ENCODE data around the gene ARHGAP9.

The ARHGAP9 gene

DNA sequence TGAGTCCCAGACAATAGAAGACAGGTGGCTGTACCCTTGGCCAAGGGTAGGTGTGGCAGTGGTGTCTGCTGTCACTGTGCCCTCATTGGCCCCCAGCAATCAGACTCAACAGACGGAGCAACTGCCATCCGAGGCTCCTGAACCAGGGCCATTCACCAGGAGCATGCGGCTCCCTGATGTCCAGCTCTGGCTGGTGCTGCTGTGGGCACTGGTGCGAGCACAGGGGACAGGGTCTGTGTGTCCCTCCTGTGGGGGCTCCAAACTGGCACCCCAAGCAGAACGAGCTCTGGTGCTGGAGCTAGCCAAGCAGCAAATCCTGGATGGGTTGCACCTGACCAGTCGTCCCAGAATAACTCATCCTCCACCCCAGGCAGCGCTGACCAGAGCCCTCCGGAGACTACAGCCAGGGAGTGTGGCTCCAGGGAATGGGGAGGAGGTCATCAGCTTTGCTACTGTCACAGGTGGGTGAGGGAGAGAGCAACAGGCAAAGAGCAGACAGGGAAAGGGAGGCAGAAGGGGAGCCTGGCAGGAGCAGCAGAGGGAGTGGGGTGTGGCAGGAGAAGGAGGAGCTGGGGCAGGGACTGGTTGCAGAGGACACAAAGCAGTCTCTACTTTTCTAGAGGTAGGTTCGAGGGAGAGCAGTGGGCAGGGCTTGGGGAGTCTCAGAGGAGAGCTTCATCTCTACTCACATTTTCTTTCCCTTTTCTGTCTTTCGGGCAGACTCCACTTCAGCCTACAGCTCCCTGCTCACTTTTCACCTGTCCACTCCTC lies 24.1 kb downstream of the ARHGAP9 start:
- H3K9me3 ChIP-seq (ENCODE audit: control insufficient read depth, low read length) = no peaks in the 10 kb centered on the region
- peaks cover 40% of the 10 kb centered on the region for H3K4me1 ChIP-seq (ENCODE audit: control insufficient read depth, insufficient read depth, low read length, poor library complexity, severe bottlenecking)
- WGBS, 2 experiments (ENCODE audit: insufficient coverage in 2 of 2) = 66 to 83% methylated on average over 6 of the region's 10 CpGs
- H3K4me3 ChIP-seq (ENCODE audit: extremely low read depth, insufficient read depth, low read length, poor library complexity, severe bottlenecking) = no peak overlapping the region
- H3K27ac ChIP-seq (ENCODE audit: low read depth, low read length, severe bottlenecking) = no peak overlapping the region
- H3K36me3 ChIP-seq (ENCODE audit: control insufficient read depth, insufficient read depth, low read length) = no peaks in the 10 kb centered on the region

DNA sequence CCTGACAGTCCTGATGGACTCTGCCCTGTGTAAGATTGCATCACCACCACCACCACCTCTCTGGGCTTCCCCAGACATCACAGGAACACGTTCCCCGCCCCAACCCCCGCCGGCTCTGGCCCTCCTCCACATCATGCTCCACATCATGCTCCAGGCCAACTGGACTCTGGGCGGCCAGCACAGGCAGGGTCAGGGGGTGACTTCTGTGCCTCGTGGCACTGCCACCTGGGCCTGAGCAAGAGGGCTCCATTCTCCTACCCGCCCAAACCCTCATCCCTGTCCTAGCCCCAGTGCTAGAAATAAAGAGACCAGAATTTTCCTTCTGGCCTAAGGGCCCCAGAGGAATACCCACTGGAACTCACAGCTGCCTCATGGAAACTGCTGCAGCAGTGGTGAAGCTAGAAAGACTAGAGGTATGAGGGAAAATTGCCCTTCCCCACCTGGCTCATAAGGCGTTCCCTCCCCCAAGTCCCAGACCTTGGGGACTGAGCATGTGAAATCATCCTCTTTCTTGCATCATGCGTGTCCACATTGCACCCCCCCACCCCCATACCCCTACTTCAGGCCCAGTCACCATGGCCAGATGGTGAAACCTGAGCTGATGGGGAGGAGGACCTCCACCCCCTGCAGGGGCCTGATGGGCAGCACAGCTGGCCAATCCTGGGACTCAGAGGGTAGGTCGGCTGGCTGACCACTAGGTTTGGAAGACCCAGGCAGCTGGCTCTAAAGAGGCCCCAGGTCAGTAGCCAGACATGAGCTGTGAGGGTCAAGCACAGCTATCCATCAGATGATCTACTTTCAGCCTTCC lies 24.9 kb downstream of the ARHGAP9 start, which contains the start of gene INHBE:
Gene INHBE, plus strand, starts transcription at position 742 of the 808 bp plus-strand sequence. CDS start 230 bp downstream, outside the sequence.
- Histone ChIP-seq H3K4me1 (ENCODE audit: control insufficient read depth, insufficient read depth, low read length, poor library complexity, severe bottlenecking) (peaks cover 34% of the 10 kb centered on the region), H3K27ac (ENCODE audit: low read depth, low read length, severe bottlenecking) (peak within 1 kb of the TSS; percentile 80), H3K9me3 (ENCODE audit: control insufficient read depth, low read length) (no peaks in the 10 kb centered on the region), H3K4me3 (ENCODE audit: extremely low read depth, insufficient read depth, low read length, poor library complexity, severe bottlenecking) (no peak within 1 kb of the TSS), H3K36me3 (ENCODE audit: control insufficient read depth, insufficient read depth, low read length) (no peaks in the 10 kb centered on the region)
- WGBS, 2 experiments (ENCODE audit: insufficient coverage in 2 of 2) = 67 to 82% methylated on average over 4 to 9 of the region's 10 CpGs

DNA sequence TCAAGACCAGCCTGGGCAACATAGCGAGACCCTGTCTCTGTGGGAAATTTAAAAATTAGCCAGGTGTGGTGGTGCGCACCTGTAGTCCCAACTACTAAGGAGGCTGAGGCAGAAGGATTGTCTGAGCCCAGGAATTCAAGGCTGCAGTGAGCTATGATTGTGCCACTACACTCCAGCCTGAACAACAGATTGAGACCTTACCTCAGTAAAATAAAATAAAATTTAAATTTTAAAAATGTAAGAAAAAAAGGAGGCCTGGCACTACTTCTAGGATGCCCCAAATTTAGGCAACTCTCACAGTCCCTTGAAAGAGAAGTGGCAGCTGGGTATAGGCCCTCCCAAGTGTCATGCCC lies 25.5 kb downstream of the ARHGAP9 start:
- Histone ChIP-seq H3K4me3 (ENCODE audit: extremely low read depth, insufficient read depth, low read length, poor library complexity, severe bottlenecking) (no peak overlapping the region), H3K27ac (ENCODE audit: low read depth, low read length, severe bottlenecking) (no peak overlapping the region), H3K36me3 (ENCODE audit: control insufficient read depth, insufficient read depth, low read length) (no peaks in the 10 kb centered on the region), H3K9me3 (ENCODE audit: control insufficient read depth, low read length) (no peaks in the 10 kb centered on the region), H3K4me1 (ENCODE audit: control insufficient read depth, insufficient read depth, low read length, poor library complexity, severe bottlenecking) (peaks cover 34% of the 10 kb centered on the region)
- 82 to 100% methylated on average over 2 of the region's 2 CpGs for WGBS, 2 experiments (ENCODE audit: insufficient coverage in 2 of 2)

DNA sequence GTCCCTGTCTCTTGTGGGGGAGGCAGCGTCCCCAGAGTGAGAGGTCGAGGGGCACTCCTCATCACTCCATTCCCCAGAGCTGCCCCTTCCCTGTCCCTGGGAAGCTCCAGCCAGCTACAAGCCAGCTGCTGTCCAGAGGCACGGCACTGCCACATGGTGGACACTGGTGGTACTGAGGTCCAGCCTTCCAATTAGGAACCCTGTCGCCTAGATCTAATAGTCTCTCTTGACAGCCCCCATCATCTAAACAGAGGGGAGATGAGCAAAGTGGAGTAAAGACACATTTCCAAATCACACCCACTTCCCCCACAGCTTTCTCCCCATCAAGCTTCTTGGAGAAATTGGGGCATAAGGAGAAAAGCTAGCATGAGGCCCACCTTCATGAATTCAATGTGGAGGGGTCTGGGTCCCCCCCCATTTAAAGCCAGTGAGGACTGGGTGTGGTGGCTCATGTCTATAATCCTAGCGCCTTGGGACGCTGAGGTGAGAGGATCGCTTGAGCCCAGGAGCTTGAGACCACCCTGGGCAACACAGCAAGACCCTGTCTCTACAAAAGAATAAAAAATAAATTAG lies 26.6 kb downstream of the ARHGAP9 start:
- Histone ChIP-seq H3K27ac (ENCODE audit: low read depth, low read length, severe bottlenecking) (peak overlapping the region; percentile 77), H3K9me3 (ENCODE audit: control insufficient read depth, low read length) (no peaks in the 10 kb centered on the region), H3K4me3 (ENCODE audit: extremely low read depth, insufficient read depth, low read length, poor library complexity, severe bottlenecking) (no peak overlapping the region), H3K36me3 (ENCODE audit: control insufficient read depth, insufficient read depth, low read length) (no peaks in the 10 kb centered on the region), H3K4me1 (ENCODE audit: control insufficient read depth, insufficient read depth, low read length, poor library complexity, severe bottlenecking) (peaks cover 28% of the 10 kb centered on the region)
- WGBS, 2 experiments (ENCODE audit: insufficient coverage in 2 of 2) = 30 to 49% methylated on average over 2 to 3 of the region's 7 CpGs

DNA sequence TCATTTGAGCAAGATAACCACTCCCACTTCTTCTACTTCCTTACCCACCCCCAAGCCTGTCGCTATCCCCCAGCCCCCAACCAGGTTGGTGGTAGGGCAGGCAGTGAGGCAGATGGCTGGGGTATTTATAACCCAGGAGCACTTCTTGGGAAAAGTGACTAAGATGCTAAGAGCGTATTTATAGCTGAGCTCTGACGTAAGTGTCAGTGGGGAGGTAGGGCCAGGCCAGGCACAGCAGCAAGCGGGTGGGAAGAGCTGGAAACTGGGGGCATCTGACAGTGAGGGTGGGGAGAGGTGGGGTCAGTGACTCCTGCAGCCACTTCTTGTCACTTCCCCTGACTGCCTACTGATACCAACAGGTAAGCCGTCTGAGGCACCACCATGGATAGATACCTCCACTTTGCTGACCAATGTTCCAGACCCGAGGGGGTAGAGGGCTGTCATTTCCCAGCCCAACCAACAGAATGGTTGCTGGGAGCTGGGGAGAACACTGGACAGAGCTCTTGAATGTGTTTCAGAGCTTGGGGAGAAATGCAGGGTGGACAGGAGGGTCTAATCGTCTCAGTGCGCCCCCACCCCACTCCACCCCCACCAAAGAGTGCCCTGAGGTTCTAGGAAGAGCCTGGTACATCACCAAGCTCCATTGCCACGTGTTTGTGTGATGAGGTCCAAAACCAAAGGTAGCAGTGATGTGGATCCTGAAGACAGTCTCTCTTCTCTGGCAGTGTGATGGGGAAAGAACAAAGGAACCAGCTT lies 27.3 kb downstream of the ARHGAP9 start:
- H3K36me3 ChIP-seq (ENCODE audit: control insufficient read depth, insufficient read depth, low read length) = no peaks in the 10 kb centered on the region
- WGBS, 2 experiments (ENCODE audit: insufficient coverage in 2 of 2) = 46 to 62% methylated on average over 4 to 6 of the region's 9 CpGs
- no peak overlapping the region for H3K4me3 ChIP-seq (ENCODE audit: extremely low read depth, insufficient read depth, low read length, poor library complexity, severe bottlenecking)
- peak overlapping the region; percentile 77 for H3K27ac ChIP-seq (ENCODE audit: low read depth, low read length, severe bottlenecking)
- peaks cover 28% of the 10 kb centered on the region for H3K4me1 ChIP-seq (ENCODE audit: control insufficient read depth, insufficient read depth, low read length, poor library complexity, severe bottlenecking)
- no peaks in the 10 kb centered on the region for H3K9me3 ChIP-seq (ENCODE audit: control insufficient read depth, low read length)

DNA sequence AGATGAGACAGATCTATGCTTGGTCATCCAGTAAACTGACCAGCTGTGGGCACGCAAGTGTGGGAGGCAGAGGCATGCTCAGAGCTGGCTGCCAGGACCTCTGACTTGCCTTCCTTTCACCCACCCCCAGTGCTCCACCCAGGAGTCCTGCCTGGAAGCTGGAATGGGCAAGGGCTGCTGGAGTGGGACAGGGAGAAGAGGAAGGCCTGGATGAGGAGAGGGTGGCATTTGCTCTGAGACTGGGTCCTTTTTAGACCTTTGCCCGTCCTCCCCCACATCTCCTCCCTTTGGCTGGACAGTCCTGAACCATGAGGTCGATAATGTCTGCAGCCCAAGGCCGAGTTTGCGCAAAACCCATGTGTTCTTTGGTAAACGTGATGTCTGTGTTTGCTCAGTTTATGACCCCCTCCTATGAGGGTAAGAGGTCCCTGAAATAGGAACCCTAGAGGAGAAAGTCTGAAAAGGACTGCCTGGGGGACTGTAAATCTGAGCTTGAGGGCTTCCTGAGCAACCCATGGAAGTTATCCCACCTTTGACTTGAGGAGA lies 28.4 kb downstream of the ARHGAP9 start:
- Histone ChIP-seq H3K27ac (ENCODE audit: low read depth, low read length, severe bottlenecking) (no peak overlapping the region), H3K36me3 (ENCODE audit: control insufficient read depth, insufficient read depth, low read length) (no peaks in the 10 kb centered on the region), H3K4me3 (ENCODE audit: extremely low read depth, insufficient read depth, low read length, poor library complexity, severe bottlenecking) (no peak overlapping the region), H3K9me3 (ENCODE audit: control insufficient read depth, low read length) (no peaks in the 10 kb centered on the region), H3K4me1 (ENCODE audit: control insufficient read depth, insufficient read depth, low read length, poor library complexity, severe bottlenecking) (peaks cover 28% of the 10 kb centered on the region)
- whole genome bisulfite sequencing, 2 experiments (ENCODE audit: insufficient coverage in 2 of 2) = 85 to 88% methylated on average over 4 of the region's 6 CpGs

DNA sequence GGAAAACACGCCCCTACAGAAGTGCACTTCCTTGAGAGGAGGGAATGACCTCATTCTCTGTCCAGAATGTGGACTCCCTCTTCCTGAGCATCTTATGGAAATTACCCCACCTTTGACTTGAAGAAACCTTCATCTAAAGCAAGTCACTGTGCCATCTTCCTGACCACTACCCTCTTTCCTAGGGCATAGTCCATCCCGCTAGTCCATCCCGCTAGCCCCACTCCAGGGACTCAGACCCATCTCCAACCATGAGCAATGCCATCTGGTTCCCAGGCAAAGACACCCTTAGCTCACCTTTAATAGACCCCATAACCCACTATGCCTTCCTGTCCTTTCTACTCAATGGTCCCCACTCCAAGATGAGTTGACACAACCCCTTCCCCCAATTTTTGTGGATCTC lies 29.6 kb downstream of the ARHGAP9 start:
- WGBS, 2 experiments (ENCODE audit: insufficient coverage in 2 of 2) = 94 to 100% methylated on average over 3 of the region's 3 CpGs
- no peaks in the 10 kb centered on the region for H3K36me3 ChIP-seq (ENCODE audit: control insufficient read depth, insufficient read depth, low read length)
- no peak overlapping the region for H3K27ac ChIP-seq (ENCODE audit: low read depth, low read length, severe bottlenecking)
- H3K9me3 ChIP-seq (ENCODE audit: control insufficient read depth, low read length) = no peaks in the 10 kb centered on the region
- peaks cover 22% of the 10 kb centered on the region for H3K4me1 ChIP-seq (ENCODE audit: control insufficient read depth, insufficient read depth, low read length, poor library complexity, severe bottlenecking)
- no peak overlapping the region for H3K4me3 ChIP-seq (ENCODE audit: extremely low read depth, insufficient read depth, low read length, poor library complexity, severe bottlenecking)

DNA sequence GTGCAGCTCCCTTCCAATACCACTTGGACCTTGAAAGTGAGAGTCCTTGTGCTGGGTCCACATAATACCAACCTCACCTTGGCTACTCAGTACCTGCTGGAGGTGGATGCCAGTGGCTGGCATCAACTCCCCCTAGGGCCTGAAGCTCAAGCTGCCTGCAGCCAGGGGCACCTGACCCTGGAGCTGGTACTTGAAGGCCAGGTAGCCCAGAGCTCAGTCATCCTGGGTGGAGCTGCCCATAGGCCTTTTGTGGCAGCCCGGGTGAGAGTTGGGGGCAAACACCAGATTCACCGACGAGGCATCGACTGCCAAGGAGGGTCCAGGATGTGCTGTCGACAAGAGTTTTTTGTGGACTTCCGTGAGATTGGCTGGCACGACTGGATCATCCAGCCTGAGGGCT lies 30.3 kb downstream of the ARHGAP9 start:
- Histone ChIP-seq H3K4me3 (ENCODE audit: extremely low read depth, insufficient read depth, low read length, poor library complexity, severe bottlenecking) (no peak overlapping the region), H3K4me1 (ENCODE audit: control insufficient read depth, insufficient read depth, low read length, poor library complexity, severe bottlenecking) (peaks cover 15% of the 10 kb centered on the region), H3K9me3 (ENCODE audit: control insufficient read depth, low read length) (no peaks in the 10 kb centered on the region), H3K36me3 (ENCODE audit: control insufficient read depth, insufficient read depth, low read length) (no peaks in the 10 kb centered on the region), H3K27ac (ENCODE audit: low read depth, low read length, severe bottlenecking) (no peak overlapping the region)
- WGBS, 2 experiments (ENCODE audit: insufficient coverage in 2 of 2) = 94 to 98% methylated on average over 7 of the region's 7 CpGs

DNA sequence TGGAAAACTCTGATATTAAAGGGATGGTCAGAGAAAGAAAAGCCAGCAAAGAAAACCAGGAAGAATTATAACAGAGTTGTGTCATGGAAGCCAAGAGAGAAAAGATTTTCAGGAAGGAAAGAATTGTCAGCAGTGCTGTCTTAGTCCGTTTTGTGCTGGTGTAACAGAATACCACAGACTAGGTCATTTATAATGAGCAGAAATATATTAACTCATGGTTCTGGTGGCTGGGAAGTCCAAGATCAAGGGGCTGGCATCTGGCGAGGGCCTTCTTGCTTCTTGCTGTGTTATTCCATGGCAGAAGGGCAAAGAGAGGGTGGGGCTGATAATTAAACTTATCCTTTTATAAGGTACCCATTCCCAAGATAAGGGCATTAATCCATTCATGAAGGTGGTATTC lies 31.0 kb downstream of the ARHGAP9 start:
- Histone ChIP-seq H3K27ac (ENCODE audit: low read depth, low read length, severe bottlenecking) (no peak overlapping the region), H3K4me1 (ENCODE audit: control insufficient read depth, insufficient read depth, low read length, poor library complexity, severe bottlenecking) (peaks cover 14% of the 10 kb centered on the region), H3K36me3 (ENCODE audit: control insufficient read depth, insufficient read depth, low read length) (no peaks in the 10 kb centered on the region), H3K9me3 (ENCODE audit: control insufficient read depth, low read length) (no peaks in the 10 kb centered on the region), H3K4me3 (ENCODE audit: extremely low read depth, insufficient read depth, low read length, poor library complexity, severe bottlenecking) (no peak overlapping the region)
- WGBS, 2 experiments (ENCODE audit: insufficient coverage in 2 of 2) = 100% methylated on average over 1 of the region's 2 CpGs; no CpG with 5 or more reads in 1 of the 2 experiments

DNA sequence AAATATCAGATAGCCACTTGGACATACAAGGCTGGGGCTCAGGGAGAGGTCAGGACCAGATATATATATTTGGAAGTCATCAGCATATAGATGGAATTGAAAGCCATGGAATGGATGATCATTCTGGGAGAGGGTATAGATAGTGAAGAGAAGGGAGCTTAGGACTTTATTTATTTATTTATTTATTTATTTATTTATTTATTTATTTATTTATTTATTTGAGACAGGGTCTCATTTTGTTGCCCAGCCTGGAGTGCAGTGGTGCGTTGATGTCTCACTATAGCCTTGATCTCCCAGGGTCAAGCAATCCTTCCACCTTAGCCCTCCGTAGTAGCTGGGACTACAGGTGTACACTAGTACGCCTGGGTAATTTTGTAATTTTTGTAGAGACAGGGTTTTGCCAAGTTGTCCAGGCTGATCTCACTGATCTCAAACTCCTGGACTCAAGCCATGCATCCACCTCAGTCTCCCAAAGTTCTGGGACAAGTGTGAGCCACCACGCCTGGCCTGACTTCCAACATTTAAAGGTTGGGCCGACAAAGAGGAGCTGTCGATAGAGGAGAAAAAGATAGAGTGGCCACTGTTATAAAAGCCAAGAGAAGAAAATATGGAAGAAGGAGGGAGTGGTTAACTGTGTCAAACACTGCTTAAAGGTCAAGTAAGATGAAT lies 33.2 kb downstream of the ARHGAP9 start:
- H3K36me3 ChIP-seq (ENCODE audit: control insufficient read depth, insufficient read depth, low read length) = no peaks in the 10 kb centered on the region
- H3K4me1 ChIP-seq (ENCODE audit: control insufficient read depth, insufficient read depth, low read length, poor library complexity, severe bottlenecking) = no peaks in the 10 kb centered on the region
- H3K4me3 ChIP-seq (ENCODE audit: extremely low read depth, insufficient read depth, low read length, poor library complexity, severe bottlenecking) = no peak overlapping the region
- 92 to 94% methylated on average over 3 to 4 of the region's 6 CpGs for WGBS, 2 experiments (ENCODE audit: insufficient coverage in 2 of 2)
- H3K9me3 ChIP-seq (ENCODE audit: control insufficient read depth, low read length) = peaks cover 5% of the 10 kb centered on the region
- H3K27ac ChIP-seq (ENCODE audit: low read depth, low read length, severe bottlenecking) = no peak overlapping the region
